Stomach (tissue), 4 donors: ENCODE data around the gene AK9.
"Not testable (repeated sequence)": the region's sequence is repeated elsewhere in the genome, so short reads cannot be mapped to it uniquely, and the experiment has no call there.

Experiments
- EP300 ChIP-seq: sonication (generic); formaldehyde crosslinking; IDR thresholded peaks from one replicate; pipeline ENCODE4 v1.6.1; 2017; ENCODE audit warnings: antibody characterized with exemption
- POLR2A ChIP-seq, 4 donors: fragments of 450-650 bp; IDR thresholded peaks; one replicate each; pipeline ENCODE4 v1.6.1; 2016; ENCODE audit warnings: antibody characterized with exemption in 4 of 4, control low read depth in 2 of 4, mild to moderate bottlenecking in 1 of 4, moderate library complexity in 1 of 4
- POLR2AphosphoS5 ChIP-seq, 3 donors: sonication (generic); formaldehyde crosslinking; IDR thresholded peaks; one replicate each; pipeline ENCODE4 v1.6.1; 2016; ENCODE audit warnings: antibody characterized with exemption in 3 of 3
- TF ChIP-seq, protein P1 (sequence below), 7 experiments: fragments of 450-650 bp in 4 of 7; fragments of 200-600 bp in 3 of 7; sonication (generic) in 3 of 7; IDR thresholded peaks; one replicate each; pipeline ENCODE4 v1.5.1; 2016 to 2019; ENCODE audit warnings: antibody characterized with exemption in 7 of 7, control low read depth in 2 of 7, mild to moderate bottlenecking in 1 of 7

DNA sequence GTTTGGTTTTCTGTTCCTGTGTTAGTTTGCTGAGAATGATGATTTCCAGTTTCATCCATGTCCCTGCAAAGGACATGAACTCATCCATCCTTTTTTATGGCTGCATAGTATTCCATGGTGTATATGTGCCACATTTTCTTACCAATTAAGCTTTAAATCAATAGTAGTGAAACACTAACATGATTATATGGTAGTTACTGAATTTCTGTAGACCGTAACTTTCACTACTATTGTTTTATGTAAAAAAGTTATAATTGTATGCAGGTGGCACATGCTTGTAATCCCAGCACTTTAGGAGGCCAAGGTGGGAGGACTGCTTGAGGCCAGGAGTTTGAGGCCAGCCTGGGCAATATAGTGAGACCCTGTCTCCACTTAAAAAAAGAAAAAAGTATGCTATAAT is 229.8 kb downstream of the AK9 start:
- TF ChIP-seq, protein P1, sequence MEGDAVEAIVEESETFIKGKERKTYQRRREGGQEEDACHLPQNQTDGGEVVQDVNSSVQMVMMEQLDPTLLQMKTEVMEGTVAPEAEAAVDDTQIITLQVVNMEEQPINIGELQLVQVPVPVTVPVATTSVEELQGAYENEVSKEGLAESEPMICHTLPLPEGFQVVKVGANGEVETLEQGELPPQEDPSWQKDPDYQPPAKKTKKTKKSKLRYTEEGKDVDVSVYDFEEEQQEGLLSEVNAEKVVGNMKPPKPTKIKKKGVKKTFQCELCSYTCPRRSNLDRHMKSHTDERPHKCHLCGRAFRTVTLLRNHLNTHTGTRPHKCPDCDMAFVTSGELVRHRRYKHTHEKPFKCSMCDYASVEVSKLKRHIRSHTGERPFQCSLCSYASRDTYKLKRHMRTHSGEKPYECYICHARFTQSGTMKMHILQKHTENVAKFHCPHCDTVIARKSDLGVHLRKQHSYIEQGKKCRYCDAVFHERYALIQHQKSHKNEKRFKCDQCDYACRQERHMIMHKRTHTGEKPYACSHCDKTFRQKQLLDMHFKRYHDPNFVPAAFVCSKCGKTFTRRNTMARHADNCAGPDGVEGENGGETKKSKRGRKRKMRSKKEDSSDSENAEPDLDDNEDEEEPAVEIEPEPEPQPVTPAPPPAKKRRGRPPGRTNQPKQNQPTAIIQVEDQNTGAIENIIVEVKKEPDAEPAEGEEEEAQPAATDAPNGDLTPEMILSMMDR (IDR thresholded peaks at IDR 0.05), result not testable (repeated sequence)
- not testable (repeated sequence) for TF ChIP-seq EP300; POLR2A (IDR thresholded peaks at IDR 0.05); POLR2AphosphoS5 (IDR thresholded peaks at IDR 0.05)
